HEK293 (cell line): ENCODE measurements around the gene POLR3B.

Experiments used
- ATF2 ChIP-seq: fragments of 450-650 bp; formaldehyde crosslinking; IDR thresholded peaks from 2 replicates; pipeline ENCODE4 v1.5.1; 2016; ENCODE audit warnings: missing biosample characterization, missing genetic modification characterization, low read depth
- OVOL3 ChIP-seq: fragments of 450-650 bp; formaldehyde crosslinking; IDR thresholded peaks from 2 replicates; pipeline ENCODE4 v1.5.1; 2016; ENCODE audit warnings: missing biosample characterization, missing genetic modification characterization
- RBAK ChIP-seq: fragments of 450-650 bp; formaldehyde crosslinking; IDR thresholded peaks from 2 replicates; pipeline ENCODE4 v1.5.1; 2016; ENCODE audit warnings: missing biosample characterization, missing genetic modification characterization
- YY1 ChIP-seq: fragments of 450-650 bp; formaldehyde crosslinking; IDR thresholded peaks from 2 replicates; pipeline ENCODE4 v1.5.1; 2018; ENCODE audit warnings: missing biosample characterization, missing genetic modification characterization
- ZBTB8A ChIP-seq: fragments of 450-650 bp; formaldehyde crosslinking; IDR thresholded peaks from 2 replicates; pipeline ENCODE4 v1.5.1; 2016; ENCODE audit warnings: missing biosample characterization, missing genetic modification characterization
- ZNF10 ChIP-seq: fragments of 450-650 bp; formaldehyde crosslinking; IDR thresholded peaks from 2 replicates; pipeline ENCODE4 v1.5.1; 2017; ENCODE audit warnings: missing biosample characterization, missing genetic modification characterization
- ZNF169 ChIP-seq: fragments of 450-650 bp; formaldehyde crosslinking; IDR thresholded peaks from 2 replicates; pipeline ENCODE4 v1.5.1; 2016; ENCODE audit warnings: missing biosample characterization, missing genetic modification characterization
- ZNF174 ChIP-seq: fragments of 450-650 bp; formaldehyde crosslinking; IDR thresholded peaks from 2 replicates; pipeline ENCODE4 v1.5.0; 2017; ENCODE audit warnings: missing biosample characterization, mild to moderate bottlenecking, missing genetic modification characterization
- ZNF302 ChIP-seq: fragments of 450-650 bp; formaldehyde crosslinking; IDR thresholded peaks from 2 replicates; pipeline ENCODE4 v1.5.1; 2016; ENCODE audit warnings: missing biosample characterization, missing genetic modification characterization, low read depth
- ZNF335 ChIP-seq: fragments of 450-650 bp; formaldehyde crosslinking; conservative IDR thresholded peaks from 2 replicates; pipeline ENCODE4 v1.5.1; 2016; ENCODE audit warnings: missing biosample characterization, missing genetic modification characterization
- ZNF660 ChIP-seq: fragments of 450-650 bp; IDR thresholded peaks from 2 replicates; pipeline ENCODE4 v1.5.1; 2018; ENCODE audit warnings: missing biosample characterization, mild to moderate bottlenecking, missing genetic modification characterization
- TF ChIP-seq, protein P1 (sequence below): fragments of 450-650 bp; formaldehyde crosslinking; IDR thresholded peaks from 2 replicates; pipeline ENCODE4 v1.5.1; 2016; ENCODE audit warnings: missing biosample characterization, missing genetic modification characterization
- TF ChIP-seq, protein P2 (sequence below): fragments of 450-650 bp; formaldehyde crosslinking; IDR thresholded peaks from 2 replicates; pipeline ENCODE4 v1.5.1; 2016; ENCODE audit warnings: missing biosample characterization, missing genetic modification characterization
- TF ChIP-seq, protein P3 (sequence below): fragments of 450-650 bp; formaldehyde crosslinking; IDR thresholded peaks from 2 replicates; pipeline ENCODE4 v1.5.1; 2016; ENCODE audit warnings: missing biosample characterization, missing genetic modification characterization, low read depth

DNA sequence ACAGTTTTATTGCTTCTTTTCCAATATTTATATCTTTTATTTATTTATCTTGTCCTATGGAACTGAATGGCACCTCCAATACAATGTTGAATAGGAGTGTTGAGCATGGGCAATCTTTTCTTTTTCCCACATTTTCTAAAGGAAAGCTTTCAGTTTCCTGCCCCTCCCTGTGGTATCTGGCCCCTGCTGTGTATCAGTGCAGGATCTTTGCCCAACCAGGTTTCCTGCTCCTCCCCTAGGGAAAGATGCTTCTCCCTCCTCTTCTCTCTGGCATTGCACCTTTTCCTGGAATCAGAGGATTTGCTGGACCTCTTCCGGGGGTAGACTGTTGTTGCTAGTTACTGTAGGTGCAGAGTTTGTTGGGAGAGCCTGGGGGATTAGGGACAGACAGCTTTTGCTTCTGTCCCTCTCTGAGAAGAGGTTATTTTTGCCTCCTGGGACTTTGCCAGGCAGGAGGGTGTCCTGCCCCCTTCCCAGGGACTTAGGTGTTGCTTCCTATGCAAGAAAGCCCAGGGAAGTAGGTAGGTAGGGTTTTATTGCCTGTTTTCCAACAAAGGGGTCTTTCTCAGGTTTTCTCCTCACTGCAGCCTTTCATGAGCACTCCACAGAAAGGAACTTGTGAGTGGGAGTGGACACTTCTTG, 67.6 kb downstream of the POLR3B start:
- TF ChIP-seq, protein P1, sequence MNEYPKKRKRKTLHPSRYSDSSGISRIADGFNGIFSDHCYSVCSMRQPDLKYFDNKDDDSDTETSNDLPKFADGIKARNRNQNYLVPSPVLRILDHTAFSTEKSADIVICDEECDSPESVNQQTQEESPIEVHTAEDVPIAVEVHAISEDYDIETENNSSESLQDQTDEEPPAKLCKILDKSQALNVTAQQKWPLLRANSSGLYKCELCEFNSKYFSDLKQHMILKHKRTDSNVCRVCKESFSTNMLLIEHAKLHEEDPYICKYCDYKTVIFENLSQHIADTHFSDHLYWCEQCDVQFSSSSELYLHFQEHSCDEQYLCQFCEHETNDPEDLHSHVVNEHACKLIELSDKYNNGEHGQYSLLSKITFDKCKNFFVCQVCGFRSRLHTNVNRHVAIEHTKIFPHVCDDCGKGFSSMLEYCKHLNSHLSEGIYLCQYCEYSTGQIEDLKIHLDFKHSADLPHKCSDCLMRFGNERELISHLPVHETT, result no peak
- TF ChIP-seq RBAK (tag by site-specific recombination) (no peak), ZBTB8A (tag by site-specific recombination) (no peak), YY1 (tag by site-specific recombination) (no peak), ZNF335 (tag by site-specific recombination) (no peak), ATF2 (no peak), ZNF169 (no peak), ZNF10 (no peak), ZNF302 (tag by site-specific recombination) (no peak), ZNF660 (tag by site-specific recombination) (no peak), ZNF174 (tag by site-specific recombination) (no peak), OVOL3 (no peak)
- TF ChIP-seq, protein P2, sequence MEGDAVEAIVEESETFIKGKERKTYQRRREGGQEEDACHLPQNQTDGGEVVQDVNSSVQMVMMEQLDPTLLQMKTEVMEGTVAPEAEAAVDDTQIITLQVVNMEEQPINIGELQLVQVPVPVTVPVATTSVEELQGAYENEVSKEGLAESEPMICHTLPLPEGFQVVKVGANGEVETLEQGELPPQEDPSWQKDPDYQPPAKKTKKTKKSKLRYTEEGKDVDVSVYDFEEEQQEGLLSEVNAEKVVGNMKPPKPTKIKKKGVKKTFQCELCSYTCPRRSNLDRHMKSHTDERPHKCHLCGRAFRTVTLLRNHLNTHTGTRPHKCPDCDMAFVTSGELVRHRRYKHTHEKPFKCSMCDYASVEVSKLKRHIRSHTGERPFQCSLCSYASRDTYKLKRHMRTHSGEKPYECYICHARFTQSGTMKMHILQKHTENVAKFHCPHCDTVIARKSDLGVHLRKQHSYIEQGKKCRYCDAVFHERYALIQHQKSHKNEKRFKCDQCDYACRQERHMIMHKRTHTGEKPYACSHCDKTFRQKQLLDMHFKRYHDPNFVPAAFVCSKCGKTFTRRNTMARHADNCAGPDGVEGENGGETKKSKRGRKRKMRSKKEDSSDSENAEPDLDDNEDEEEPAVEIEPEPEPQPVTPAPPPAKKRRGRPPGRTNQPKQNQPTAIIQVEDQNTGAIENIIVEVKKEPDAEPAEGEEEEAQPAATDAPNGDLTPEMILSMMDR (tag by site-specific recombination), result no peak
- TF ChIP-seq, protein P3, sequence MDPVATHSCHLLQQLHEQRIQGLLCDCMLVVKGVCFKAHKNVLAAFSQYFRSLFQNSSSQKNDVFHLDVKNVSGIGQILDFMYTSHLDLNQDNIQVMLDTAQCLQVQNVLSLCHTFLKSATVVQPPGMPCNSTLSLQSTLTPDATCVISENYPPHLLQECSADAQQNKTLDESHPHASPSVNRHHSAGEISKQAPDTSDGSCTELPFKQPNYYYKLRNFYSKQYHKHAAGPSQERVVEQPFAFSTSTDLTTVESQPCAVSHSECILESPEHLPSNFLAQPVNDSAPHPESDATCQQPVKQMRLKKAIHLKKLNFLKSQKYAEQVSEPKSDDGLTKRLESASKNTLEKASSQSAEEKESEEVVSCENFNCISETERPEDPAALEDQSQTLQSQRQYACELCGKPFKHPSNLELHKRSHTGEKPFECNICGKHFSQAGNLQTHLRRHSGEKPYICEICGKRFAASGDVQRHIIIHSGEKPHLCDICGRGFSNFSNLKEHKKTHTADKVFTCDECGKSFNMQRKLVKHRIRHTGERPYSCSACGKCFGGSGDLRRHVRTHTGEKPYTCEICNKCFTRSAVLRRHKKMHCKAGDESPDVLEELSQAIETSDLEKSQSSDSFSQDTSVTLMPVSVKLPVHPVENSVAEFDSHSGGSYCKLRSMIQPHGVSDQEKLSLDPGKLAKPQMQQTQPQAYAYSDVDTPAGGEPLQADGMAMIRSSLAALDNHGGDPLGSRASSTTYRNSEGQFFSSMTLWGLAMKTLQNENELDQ (tag by site-specific recombination), result no peak
